ENCODE data around the gene SNAPC2.
A peak's percentile ranks its signal among the peaks of the same experiment; 100 is the strongest.
"Not testable (repeated sequence)": the region's sequence is repeated elsewhere in the genome, so short reads cannot be mapped to it uniquely, and the experiment has no call there.

Gene SNAPC2

DNA sequence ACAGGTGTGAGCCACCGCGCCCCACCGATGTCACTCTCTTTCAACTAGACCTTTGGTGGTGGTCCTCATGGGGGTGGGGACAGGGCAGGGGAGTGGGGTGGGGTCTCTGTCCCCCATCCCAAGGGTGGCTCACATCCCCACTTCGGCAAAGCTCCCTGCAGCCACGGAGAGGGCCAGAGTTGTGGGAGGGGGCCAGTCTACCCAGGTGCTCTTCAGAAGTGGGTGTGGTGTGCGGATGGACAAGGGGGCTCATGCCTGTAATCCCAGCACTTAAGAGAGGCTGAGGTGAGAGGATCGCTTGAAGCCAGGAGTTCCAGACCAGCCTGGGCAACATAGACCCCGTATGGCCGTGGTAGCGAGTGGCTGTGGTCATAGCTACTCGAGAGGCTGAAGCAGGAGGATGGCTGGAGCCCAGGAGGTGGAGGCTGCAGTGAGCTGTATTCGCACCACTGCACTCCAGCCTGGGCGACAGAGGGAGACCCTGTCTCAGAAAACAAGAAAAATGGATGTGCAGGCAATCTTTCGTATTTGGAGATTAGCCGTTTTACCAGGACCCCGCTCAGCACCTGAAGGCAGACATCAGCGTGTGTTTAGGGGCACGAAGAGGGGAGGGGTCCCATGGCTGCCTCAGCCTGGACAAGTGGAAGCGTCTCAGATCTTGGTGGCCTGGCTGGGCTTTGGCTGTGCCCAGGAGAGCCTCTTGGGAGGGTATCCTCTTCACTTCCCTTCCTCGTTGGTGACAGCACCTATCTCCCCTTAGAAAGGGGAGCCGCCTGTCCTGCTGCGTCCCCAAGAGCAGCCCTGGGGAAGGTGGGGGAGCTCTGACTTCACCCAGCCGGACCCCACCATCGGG is 4.7 kb upstream of the SNAPC2 start:
- FAIRE-seq (no peak), DNase-seq (ENCODE audit: insufficient read length, low spot score) (no peak)
- TF ChIP-seq, protein P1, sequence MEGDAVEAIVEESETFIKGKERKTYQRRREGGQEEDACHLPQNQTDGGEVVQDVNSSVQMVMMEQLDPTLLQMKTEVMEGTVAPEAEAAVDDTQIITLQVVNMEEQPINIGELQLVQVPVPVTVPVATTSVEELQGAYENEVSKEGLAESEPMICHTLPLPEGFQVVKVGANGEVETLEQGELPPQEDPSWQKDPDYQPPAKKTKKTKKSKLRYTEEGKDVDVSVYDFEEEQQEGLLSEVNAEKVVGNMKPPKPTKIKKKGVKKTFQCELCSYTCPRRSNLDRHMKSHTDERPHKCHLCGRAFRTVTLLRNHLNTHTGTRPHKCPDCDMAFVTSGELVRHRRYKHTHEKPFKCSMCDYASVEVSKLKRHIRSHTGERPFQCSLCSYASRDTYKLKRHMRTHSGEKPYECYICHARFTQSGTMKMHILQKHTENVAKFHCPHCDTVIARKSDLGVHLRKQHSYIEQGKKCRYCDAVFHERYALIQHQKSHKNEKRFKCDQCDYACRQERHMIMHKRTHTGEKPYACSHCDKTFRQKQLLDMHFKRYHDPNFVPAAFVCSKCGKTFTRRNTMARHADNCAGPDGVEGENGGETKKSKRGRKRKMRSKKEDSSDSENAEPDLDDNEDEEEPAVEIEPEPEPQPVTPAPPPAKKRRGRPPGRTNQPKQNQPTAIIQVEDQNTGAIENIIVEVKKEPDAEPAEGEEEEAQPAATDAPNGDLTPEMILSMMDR (IDR thresholded peaks at IDR 0.05; ENCODE audit: insufficient read depth, missing control alignments) = no peak

DNA sequence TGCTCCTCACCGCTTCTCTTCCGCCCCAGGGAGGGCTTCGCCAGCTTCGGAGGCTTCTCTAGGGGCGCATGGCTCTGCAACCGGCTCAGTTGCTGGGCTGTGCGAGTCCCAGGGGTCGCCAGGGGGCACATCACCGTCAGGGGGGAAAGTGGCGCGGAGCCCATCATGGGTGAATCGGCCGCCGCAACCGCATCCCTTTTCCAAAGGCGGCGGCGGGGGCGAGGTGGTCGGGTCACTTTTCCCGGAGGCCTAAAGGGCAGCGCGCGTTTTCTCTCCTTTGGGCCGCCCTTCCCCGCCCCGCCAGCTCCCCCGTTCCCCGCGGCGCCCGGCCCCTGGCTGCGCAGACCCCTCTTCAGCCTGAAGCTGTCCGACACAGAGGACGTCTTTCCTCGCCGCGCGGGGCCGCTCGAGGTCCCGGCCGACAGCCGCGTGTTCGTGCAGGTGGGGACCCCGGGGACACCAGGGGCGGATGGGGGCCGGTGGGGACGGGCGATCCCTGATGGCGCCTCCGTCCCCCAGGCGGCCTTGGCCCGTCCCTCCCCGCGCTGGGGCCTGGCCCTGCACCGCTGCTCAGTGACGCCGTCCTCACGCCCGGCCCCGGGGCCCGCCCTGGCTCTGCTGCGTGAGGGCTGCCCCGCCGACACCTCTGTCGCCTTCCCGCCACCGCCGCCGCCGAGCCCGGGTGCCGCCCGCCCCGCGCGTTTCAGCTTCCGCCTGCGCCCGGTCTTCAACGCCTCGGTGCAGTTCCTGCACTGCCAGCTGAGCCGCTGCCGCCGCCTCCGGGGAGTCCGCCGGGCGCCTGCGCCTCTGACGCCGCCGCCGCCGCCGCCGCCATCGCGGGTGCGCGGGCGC is 3.8 kb upstream of the SNAPC2 start:
- no peak for FAIRE-seq
- no peak for DNase-seq (ENCODE audit: insufficient read length, low spot score)
- TF ChIP-seq, protein P1 (IDR thresholded peaks at IDR 0.05; ENCODE audit: insufficient read depth, missing control alignments) = no peak

DNA sequence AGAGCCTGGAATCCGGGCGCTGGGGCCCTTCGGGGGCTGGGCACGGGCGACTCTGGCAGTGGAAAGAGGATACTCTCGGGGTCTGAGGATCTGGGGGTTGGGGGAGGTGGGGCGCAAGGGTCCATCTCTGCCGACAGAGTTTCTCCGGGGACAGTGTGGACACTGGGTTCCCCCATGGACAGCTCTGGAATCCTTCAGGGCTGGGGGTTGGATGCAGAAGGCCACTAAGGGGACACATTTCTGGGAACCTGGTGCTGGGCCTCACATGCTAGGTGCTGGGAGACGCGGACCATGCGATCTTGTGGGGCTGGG is 3.2 kb upstream of the SNAPC2 start:
- no peak for FAIRE-seq

DNA sequence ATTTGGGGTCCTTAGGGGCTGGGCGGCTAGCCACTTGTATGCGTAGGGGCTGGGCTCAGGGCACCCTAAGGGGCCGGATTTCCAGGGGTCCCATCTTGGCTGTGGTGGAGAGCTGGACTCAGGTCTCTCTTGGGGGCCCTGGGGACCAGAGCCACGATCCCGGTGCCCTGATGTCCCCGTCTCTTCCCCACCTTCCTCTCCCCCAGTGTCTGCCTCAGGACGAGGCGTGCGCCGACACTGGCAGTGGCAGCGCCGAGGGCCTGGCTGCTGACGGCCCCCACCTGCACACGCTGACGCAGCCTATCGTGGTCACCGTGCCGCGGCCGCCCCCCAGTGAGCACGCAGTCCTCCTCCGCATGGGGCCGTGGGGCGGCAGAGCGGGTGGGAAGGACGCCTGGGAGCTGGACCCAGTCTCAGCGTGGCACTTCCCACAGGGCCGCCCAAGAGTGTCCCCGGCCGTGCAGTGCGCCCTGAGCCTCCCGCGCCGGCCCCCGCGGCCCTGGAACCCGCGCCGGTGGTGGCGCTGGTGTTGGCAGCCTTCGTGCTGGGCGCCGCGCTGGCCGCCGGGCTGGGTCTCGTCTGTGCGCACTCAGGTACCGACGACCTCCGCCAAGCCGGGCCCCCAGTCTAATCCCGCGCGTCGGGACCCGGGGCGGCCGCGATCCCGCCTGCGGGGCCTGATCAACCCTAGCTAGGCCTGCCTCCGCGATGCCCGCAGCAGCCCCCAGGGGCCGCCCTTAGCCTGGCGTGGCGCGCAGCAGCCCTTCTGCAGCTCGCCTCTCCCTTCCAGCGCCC is 2.7 kb upstream of the SNAPC2 start:
- TF ChIP-seq, protein P1 (IDR thresholded peaks at IDR 0.05; ENCODE audit: insufficient read depth, missing control alignments) = peak; percentile 1
- DNase-seq (ENCODE audit: insufficient read length, low spot score) (no peak), FAIRE-seq (no peak)

More for the DNA sequence above, 3.2 kb upstream of the SNAPC2 start:
- TF ChIP-seq, protein P1 (IDR thresholded peaks at IDR 0.05; ENCODE audit: insufficient read depth, missing control alignments) = no peak
- DNase-seq (ENCODE audit: insufficient read length, low spot score) = no peak

DNA sequence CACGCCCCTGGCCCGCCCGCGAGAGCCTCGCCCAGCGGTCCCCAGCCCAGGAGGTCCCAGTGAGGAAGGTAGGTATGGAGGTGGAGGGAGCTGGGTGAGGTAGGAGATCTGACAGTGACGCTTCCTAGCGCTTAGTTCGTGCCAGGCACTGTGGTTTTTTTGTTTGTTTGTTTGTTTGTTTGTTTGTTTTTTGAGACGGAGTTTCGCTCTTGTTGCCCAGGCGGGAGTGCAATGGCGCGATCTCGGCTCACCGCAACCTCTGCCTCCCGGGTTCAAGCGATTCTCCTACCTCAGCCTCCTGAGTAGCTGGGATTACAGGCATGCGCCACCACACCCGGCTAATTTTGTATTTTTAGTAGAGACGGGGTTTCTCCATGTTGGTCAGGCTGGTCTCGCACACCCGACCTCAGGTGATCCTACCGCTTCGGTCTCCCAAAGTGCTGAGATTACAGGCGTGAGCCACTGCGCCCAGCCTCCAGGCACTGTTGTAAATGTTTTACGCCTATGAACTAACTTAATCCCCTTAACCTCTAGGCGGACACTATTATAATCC is 2.0 kb upstream of the SNAPC2 start:
- DNase-seq (ENCODE audit: insufficient read length, low spot score); FAIRE-seq: not testable (repeated sequence)

DNA sequence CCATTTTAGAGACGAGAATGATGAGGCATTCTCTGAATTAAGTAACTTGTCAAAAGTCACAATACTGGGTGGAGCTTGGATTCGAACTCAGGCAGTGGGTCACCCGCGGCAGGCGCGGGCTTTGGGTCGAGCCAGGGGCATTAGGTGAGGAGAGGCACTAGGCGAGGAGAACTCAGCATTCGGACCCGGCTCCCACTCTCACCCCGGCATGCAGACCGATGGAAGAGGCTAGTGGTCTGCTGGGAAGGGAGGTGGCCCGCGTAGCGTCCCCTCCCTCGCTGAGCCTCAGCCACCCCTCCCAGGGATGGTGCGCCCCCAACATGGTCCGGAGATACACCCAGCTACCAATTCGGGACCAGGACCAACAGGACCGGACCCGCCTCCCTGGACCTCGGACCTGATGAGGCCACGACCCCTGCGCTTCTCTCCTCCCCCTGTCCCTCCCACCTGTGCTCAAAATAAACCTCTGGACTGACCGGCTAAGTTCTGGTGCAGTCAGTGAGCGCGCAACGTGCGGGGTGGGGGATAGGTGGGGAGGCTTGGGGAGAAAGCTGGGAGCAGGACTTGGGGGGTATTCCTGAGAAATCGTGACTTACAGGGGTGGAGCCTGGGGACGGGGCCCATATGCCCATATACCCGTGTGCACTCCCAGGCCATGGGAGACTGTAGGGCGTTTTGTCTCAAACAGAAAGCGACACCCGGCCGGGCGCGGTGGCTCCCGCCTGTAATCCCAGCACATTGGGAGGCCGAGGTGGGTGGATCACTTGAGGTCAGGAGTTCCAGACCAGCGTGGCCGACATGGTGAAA is 1.3 kb upstream of the SNAPC2 start:
- DNase-seq (ENCODE audit: insufficient read length, low spot score) (no peak), FAIRE-seq (no peak)
- TF ChIP-seq, protein P1 (IDR thresholded peaks at IDR 0.05; ENCODE audit: insufficient read depth, missing control alignments) = no peak
